WI38 (cell line): ENCODE results near the gene FOXJ1.

Experiments used
- H3K4me3 ChIP-seq: 2 replicates; pipeline ENCODE4 v1.5.1; 2011; ENCODE audit warnings: low read depth, mild to moderate bottlenecking, control low read depth, low read length
- CTCF ChIP-seq: IDR thresholded peaks from 2 replicates; pipeline ENCODE4 v1.5.1; 2012; ENCODE audit warnings: low read depth, mild to moderate bottlenecking, control low read depth, low read length

The FOXJ1 gene

GRCh38 chr17:76125922-76126321 is 15.1 kb downstream of the FOXJ1 start:
- no peak for TF ChIP-seq CTCF
- H3K4me3 ChIP-seq, result no peak overlapping the region

- no peak overlapping the region for H3K4me3 ChIP-seq
- TF ChIP-seq CTCF, result no peak
Observed at GRCh38 chr17:76125391-76125675, 15.7 kb downstream of the FOXJ1 start.

- H3K4me3 ChIP-seq, result no peak overlapping the region
- TF ChIP-seq CTCF, result peak; percentile 18; the same call in 1 of the 2 replicates
Observed at GRCh38 chr17:76124582-76125390, 16.3 kb downstream of the FOXJ1 start.

GRCh38 chr17:76123749-76124581 is 17.1 kb downstream of the FOXJ1 start:
- no peak overlapping the region for H3K4me3 ChIP-seq

GRCh38 chr17:76123191-76123499 is 17.9 kb downstream of the FOXJ1 start:
- no peak for TF ChIP-seq CTCF
- no peak overlapping the region for H3K4me3 ChIP-seq

More at GRCh38 chr17:76123749-76124581, 17.1 kb downstream of the FOXJ1 start:
- TF ChIP-seq CTCF, result no peak

- H3K4me3 ChIP-seq, result no peak overlapping the region
- no peak for TF ChIP-seq CTCF
Observed at GRCh38 chr17:76122431-76123190, 18.4 kb downstream of the FOXJ1 start.
